Activated T-cell treated with anti-CD3 and anti-CD28 coated beads for 24 hours (primary cell): ENCODE measurements around the gene CD209.

Experiments used
- DNase-seq: peaks from one replicate; pipeline ENCODE4 v3.0.0-alpha.2; 2020; ENCODE audit warnings: low read depth

The CD209 gene

GRCh38 chr19:7738023-7738422 lies 9.3 kb downstream of the CD209 start:
- DNase-seq = peak; percentile 40

- no peak for DNase-seq
Measured at GRCh38 chr19:7737215-7737614, 10.1 kb downstream of the CD209 start.

- no peak for DNase-seq
Measured at GRCh38 chr19:7736148-7736547, 11.2 kb downstream of the CD209 start.

- DNase-seq = no peak
Measured at GRCh38 chr19:7734220-7735203, 12.8 kb downstream of the CD209 start.

- no peak for DNase-seq
Measured at GRCh38 chr19:7733376-7733775, 14.0 kb downstream of the CD209 start.

- no peak for DNase-seq
Measured at GRCh38 chr19:7732045-7732444, 15.3 kb downstream of the CD209 start, which contains the start of gene CLEC4G. TSS of gene CLEC4G (minus strand) at chr19:7732110. CDS start at chr19:7732102, 8 bp downstream.

GRCh38 chr19:7731615-7732014 lies 15.7 kb downstream of the CD209 start:
- DNase-seq = no peak

GRCh38 chr19:7731218-7731595 lies 16.1 kb downstream of the CD209 start:
- no peak for DNase-seq

- no peak for DNase-seq
Measured at GRCh38 chr19:7730286-7731217, 16.8 kb downstream of the CD209 start.

- no peak for DNase-seq
Measured at GRCh38 chr19:7729831-7730285, 17.5 kb downstream of the CD209 start.

GRCh38 chr19:7729211-7729610 lies 18.1 kb downstream of the CD209 start:
- no peak for DNase-seq

GRCh38 chr19:7725791-7726190 lies 21.5 kb downstream of the CD209 start:
- DNase-seq = no peak

GRCh38 chr19:7722231-7722651 lies 25.1 kb downstream of the CD209 start:
- DNase-seq = no peak

GRCh38 chr19:7720351-7720750 lies 27.0 kb downstream of the CD209 start:
- no peak for DNase-seq

GRCh38 chr19:7718668-7719067 lies 28.7 kb downstream of the CD209 start:
- no peak for DNase-seq

- no peak for DNase-seq
Measured at GRCh38 chr19:7716762-7717161, 30.6 kb downstream of the CD209 start.

- DNase-seq = no peak
Measured at GRCh38 chr19:7715671-7716070, 31.7 kb downstream of the CD209 start.

GRCh38 chr19:7710616-7711015 lies 36.7 kb downstream of the CD209 start:
- DNase-seq = no peak

GRCh38 chr19:7709932-7710460 lies 37.3 kb downstream of the CD209 start:
- no peak for DNase-seq

GRCh38 chr19:7706955-7707456 lies 40.3 kb downstream of the CD209 start:
- DNase-seq = no peak

- no peak for DNase-seq
Measured at GRCh38 chr19:7706188-7706954, 41.0 kb downstream of the CD209 start.
